Glutamatergic neuron (in vitro differentiated cells): ENCODE data around the gene UBE2E1. TPM values are rescaled to one million over a fixed set of nuclear protein-coding genes. Genes with fewer than 3 reads are reported as not detected.
"Not testable (repeated sequence)": the region's sequence is repeated elsewhere in the genome, so short reads cannot be mapped to it uniquely, and the experiment has no call there.

ENCODE experiments used
- DNase-seq: peaks from one replicate; pipeline ENCODE4 v3.0.0; 2022
- H3K27ac Mint-ChIP-seq: one replicate; pipeline ENCODE4 v1.8.0; 2020; ENCODE audit warnings: mild to moderate bottlenecking, mixed read lengths, inconsistent platforms; ENCODE audit not compliant: unreplicated experiment
- H3K27me3 Mint-ChIP-seq: one replicate; pipeline ENCODE4 v1.8.0; 2020; ENCODE audit warnings: mild to moderate bottlenecking, moderate library complexity, mixed read lengths, inconsistent platforms; ENCODE audit not compliant: unreplicated experiment
- H3K36me3 Mint-ChIP-seq: one replicate; pipeline ENCODE4 v1.8.0; 2020; ENCODE audit warnings: mild to moderate bottlenecking, mixed read lengths, inconsistent platforms; ENCODE audit not compliant: unreplicated experiment
- H3K4me1 Mint-ChIP-seq: one replicate; pipeline ENCODE4 v1.8.0; 2020; ENCODE audit warnings: mild to moderate bottlenecking, low read depth, mixed read lengths, inconsistent platforms; ENCODE audit not compliant: unreplicated experiment
- H3K4me3 Mint-ChIP-seq: one replicate; pipeline ENCODE4 v1.8.0; 2020; ENCODE audit warnings: mild to moderate bottlenecking, mixed read lengths, inconsistent platforms; ENCODE audit not compliant: unreplicated experiment
- H3K9me3 Mint-ChIP-seq: one replicate; pipeline ENCODE4 v1.8.0; 2020; ENCODE audit warnings: mild to moderate bottlenecking, moderate library complexity, mixed read lengths, inconsistent platforms; ENCODE audit not compliant: unreplicated experiment
- CTCF ChIP-seq: fragments of 200-600 bp; sonication (generic); IDR thresholded peaks from one replicate; pipeline ENCODE4 v1.5.0; 2021; ENCODE audit not compliant: partially characterized antibody, unreplicated experiment
- total RNA-seq: library from RNA; stranded (reverse); fragmentation: NEBNext Ultra II Directional; extraction: Animal tissue kit (Norgen Biotek cat#: 25700); gene quantifications from one replicate; pipeline ENCODE4 v1.2.1, GENCODE V29; 2021; ENCODE audit not compliant: unreplicated experiment

UBE2E1 gene
- total RNA-seq, 1 donor from 2014 or later = 74.2 TPM

- no peaks in the 10 kb centered on the region for H3K27me3 Mint-ChIP-seq
- DNase-seq = no peak
- H3K9me3 Mint-ChIP-seq = peaks cover 2% of the 10 kb centered on the region
- no peaks in the 10 kb centered on the region for H3K36me3 Mint-ChIP-seq
- H3K4me1 Mint-ChIP-seq = peaks cover 11% of the 10 kb centered on the region
- TF ChIP-seq CTCF = no peak
- no peak overlapping the region for H3K27ac Mint-ChIP-seq
- no peak overlapping the region for H3K4me3 Mint-ChIP-seq
These were observed 31.9 kb downstream of the UBE2E1 start for GRCh38 chr3:23837691-23838090.

GRCh38 chr3:23840521-23840920 lies 34.8 kb downstream of the UBE2E1 start:
- no peak for DNase-seq
- TF ChIP-seq CTCF = no peak
- H3K36me3 Mint-ChIP-seq = no peaks in the 10 kb centered on the region
- H3K27ac Mint-ChIP-seq = no peak overlapping the region
- peaks cover 20% of the 10 kb centered on the region for H3K4me1 Mint-ChIP-seq
- no peak overlapping the region for H3K4me3 Mint-ChIP-seq
- H3K27me3 Mint-ChIP-seq = no peaks in the 10 kb centered on the region
- H3K9me3 Mint-ChIP-seq = peaks cover 2% of the 10 kb centered on the region

- Mint-ChIP-seq H3K27me3 (no peaks in the 10 kb centered on the region), H3K36me3 (no peaks in the 10 kb centered on the region), H3K9me3 (peaks cover 2% of the 10 kb centered on the region), H3K27ac (no peak overlapping the region), H3K4me1 (peaks cover 16% of the 10 kb centered on the region), H3K4me3 (no peak overlapping the region)
- no peak for DNase-seq
- TF ChIP-seq CTCF = no peak
These were observed 38.1 kb downstream of the UBE2E1 start for GRCh38 chr3:23843869-23844268.

DNA sequence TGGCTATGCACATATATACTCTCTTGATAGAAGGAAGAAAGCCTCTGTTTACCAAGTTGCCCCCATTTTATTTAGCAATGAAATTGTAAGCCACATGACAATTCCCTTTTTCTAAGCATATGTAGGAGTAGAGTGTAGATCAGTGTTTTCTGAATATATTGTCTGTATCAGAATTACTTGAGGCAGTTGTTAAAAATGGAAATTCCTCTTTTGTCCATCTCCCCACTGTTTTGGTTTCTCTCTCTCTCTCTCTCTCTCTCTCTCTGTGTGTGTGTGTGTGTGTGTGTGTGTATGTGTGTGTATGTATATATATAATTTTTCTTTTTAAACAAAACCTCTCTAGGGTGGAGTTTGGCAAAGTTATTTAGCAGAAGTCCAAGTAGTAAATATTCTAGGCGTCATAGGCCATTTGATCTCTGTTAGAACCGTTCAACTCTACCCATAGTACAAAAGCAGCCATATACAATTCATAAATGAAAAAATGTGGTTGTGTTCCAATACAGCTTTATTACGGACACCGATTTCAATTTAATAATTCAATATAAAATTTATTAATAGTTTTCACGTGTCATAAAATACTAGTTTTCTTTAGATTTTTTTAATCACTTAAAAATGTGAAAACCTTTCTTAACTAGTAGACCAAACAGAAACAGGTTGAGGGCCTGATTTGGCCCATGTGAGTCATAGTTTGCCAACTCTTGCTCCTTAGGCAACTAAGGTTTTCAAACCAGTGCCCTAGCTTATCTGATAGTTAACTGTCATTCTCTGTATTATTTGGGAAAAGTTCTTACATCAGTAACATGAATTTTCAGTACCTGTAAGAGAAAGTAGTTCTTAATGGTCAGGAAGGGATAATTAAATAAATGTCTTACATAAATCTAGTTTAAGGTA lies 39.8 kb downstream of the UBE2E1 start:
- TF ChIP-seq CTCF = no peak
- no peaks in the 10 kb centered on the region for H3K36me3 Mint-ChIP-seq
- no peaks in the 10 kb centered on the region for H3K27me3 Mint-ChIP-seq
- H3K27ac Mint-ChIP-seq = no peak overlapping the region
- H3K9me3 Mint-ChIP-seq = peaks cover under 1% of the 10 kb centered on the region
- no peak overlapping the region for H3K4me3 Mint-ChIP-seq
- DNase-seq = no peak
- H3K4me1 Mint-ChIP-seq = peaks cover 14% of the 10 kb centered on the region

DNA sequence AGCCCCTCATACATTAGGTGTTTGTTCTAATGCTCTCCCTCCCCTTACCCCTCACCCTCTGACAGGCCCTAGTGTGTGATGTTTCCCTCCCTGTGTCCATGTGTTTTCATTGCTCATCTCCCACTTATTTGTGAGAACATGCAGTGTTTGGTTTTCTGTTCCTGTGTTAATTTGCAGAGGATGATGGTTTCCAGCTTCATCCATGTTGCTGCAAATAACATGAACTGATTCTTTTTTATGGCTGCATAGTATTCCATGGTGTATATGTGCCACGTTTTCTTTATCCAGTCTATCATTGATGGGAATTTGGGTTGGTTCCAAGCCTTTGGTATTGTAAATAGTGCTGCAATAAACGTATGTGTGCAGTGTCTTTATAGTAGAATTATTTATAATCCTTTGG lies 43.7 kb downstream of the UBE2E1 start:
- H3K36me3 Mint-ChIP-seq, H3K27ac Mint-ChIP-seq, H3K4me3 Mint-ChIP-seq, DNase-seq, H3K9me3 Mint-ChIP-seq, H3K4me1 Mint-ChIP-seq, H3K27me3 Mint-ChIP-seq: not testable (repeated sequence)
